Measurements from ENCODE around the gene LRRTM3.

The LRRTM3 gene

DNA sequence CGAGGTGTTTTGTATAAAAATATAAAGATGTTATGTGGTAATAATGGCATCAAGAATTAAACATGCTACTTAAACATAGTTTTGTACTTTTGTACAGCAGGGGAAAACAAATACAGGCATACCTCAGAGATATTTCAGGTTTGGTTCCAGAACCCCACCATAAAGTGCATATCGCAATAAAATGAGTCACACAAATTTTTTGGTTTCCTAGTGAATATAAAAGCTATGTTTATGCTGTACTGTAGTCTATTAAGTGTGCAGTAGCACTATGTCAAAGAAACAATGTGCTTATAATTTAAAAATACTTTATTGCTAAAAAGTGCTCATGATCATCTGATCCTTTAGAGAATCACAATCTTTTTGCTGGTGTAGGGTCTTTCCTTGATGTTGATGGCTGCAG is 17.8 kb downstream of the LRRTM3 start:
- TF ChIP-seq, protein P1, sequence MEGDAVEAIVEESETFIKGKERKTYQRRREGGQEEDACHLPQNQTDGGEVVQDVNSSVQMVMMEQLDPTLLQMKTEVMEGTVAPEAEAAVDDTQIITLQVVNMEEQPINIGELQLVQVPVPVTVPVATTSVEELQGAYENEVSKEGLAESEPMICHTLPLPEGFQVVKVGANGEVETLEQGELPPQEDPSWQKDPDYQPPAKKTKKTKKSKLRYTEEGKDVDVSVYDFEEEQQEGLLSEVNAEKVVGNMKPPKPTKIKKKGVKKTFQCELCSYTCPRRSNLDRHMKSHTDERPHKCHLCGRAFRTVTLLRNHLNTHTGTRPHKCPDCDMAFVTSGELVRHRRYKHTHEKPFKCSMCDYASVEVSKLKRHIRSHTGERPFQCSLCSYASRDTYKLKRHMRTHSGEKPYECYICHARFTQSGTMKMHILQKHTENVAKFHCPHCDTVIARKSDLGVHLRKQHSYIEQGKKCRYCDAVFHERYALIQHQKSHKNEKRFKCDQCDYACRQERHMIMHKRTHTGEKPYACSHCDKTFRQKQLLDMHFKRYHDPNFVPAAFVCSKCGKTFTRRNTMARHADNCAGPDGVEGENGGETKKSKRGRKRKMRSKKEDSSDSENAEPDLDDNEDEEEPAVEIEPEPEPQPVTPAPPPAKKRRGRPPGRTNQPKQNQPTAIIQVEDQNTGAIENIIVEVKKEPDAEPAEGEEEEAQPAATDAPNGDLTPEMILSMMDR (IDR thresholded peaks at IDR 0.05; ENCODE audit: low read depth, low read length) = no peak
- H3K4me3 ChIP-seq (replicated peaks in 1 of 2; ENCODE audit: low read depth in 2 of 2, low read length in 2 of 2) = no peak overlapping the region
- DNase-seq (ENCODE audit: low read depth in 2 of 2) = no peak

DNA sequence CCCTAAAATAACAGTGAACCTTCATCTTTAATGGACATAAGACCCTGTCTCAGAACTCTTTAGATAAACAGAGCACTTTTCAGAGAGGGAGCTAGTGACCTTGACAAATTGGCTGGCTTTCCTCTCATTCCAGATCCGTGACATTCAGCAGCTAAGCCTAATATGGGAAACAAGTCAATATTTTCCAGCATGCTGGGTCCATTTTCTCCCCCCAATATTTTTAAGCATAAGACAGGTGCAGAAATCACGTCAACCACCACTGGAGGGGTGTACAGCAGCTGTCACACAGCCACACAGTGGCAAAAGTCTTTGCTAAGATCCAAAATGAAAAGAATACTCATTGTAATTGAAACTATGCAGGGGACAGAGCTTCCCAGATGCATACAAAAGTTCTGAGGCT is 26.1 kb downstream of the LRRTM3 start:
- H3K4me3 ChIP-seq (replicated peaks in 1 of 2; ENCODE audit: low read depth in 2 of 2, low read length in 2 of 2) = no peak overlapping the region
- TF ChIP-seq, protein P1 (IDR thresholded peaks at IDR 0.05; ENCODE audit: low read depth, low read length) = no peak
- no peak for DNase-seq (ENCODE audit: low read depth in 2 of 2)

DNA sequence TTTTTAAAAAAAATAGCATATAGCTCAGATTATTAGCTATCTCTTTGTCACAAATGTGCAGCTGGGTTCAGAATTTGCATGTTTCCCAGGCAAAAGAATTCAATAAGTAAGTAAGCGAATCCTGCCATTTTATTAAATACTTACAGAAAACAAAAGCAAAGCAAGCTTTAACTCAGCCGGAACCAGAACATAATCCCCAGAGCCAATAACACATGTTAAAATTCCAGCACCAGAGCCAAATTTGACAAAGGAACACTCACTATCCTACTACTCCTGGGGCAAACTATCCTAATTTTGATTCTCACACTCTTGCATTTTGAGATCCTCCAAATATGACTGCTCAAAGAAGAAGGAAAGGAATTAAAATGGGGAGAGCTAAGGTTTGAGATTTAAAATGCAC is 32.6 kb downstream of the LRRTM3 start:
- TF ChIP-seq, protein P1 (IDR thresholded peaks at IDR 0.05; ENCODE audit: low read depth, low read length) = no peak
- no peak overlapping the region for H3K4me3 ChIP-seq (replicated peaks in 1 of 2; ENCODE audit: low read depth in 2 of 2, low read length in 2 of 2)
- DNase-seq (ENCODE audit: low read depth in 2 of 2) = no peak

DNA sequence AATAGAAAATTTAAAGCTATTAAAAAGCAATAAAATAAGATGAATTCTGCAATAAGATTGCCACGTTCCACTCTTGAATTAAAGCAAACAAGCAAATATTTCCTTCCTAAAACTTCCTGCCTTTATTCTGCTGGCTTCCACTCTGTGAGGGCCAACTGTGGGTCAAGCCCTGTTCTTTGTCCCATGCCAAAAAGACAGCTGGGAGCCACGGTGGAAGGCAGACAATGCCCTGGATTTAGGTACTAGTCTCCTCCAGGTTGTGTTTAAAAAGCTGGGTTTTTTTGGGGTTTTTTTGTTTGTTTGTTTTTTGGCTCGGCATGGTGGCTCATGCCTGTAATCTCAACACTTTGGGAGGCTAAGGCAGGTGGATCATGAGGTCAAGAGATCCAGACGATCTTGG is 39.1 kb downstream of the LRRTM3 start:
- H3K4me3 ChIP-seq (replicated peaks in 1 of 2; ENCODE audit: low read depth in 2 of 2, low read length in 2 of 2) = no peak overlapping the region
- DNase-seq (ENCODE audit: low read depth in 2 of 2) = no peak
- TF ChIP-seq, protein P1 (IDR thresholded peaks at IDR 0.05; ENCODE audit: low read depth, low read length) = no peak

DNA sequence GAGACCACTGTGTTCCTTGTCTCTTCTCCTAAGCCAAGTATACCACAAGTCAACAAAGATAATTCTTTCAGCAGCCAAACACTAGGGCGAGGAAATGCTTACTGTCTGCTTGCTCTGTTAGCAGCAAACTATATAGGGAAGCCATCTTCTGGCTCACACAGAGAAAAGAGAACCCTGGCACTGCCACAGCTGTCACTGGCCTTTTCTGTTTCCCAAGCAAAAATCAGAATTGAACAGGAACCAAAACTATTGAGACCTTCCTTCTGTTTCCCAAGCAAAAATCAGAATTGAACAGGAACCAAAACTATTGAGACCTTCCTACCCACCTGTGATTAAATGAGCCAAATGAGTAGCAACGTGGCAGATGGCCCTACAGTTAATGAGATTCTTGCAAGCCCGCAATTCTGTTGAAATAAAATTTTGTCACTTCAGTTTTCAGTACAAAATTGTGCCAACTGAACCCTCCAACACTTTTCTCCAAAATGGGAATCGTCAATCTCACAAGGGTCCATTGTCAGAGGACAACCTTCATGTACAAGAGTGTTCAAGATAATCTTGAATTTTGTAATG is 54.5 kb downstream of the LRRTM3 start:
- DNase-seq (ENCODE audit: low read depth in 2 of 2) = no peak
- TF ChIP-seq, protein P1 (IDR thresholded peaks at IDR 0.05; ENCODE audit: low read depth, low read length) = no peak

DNA sequence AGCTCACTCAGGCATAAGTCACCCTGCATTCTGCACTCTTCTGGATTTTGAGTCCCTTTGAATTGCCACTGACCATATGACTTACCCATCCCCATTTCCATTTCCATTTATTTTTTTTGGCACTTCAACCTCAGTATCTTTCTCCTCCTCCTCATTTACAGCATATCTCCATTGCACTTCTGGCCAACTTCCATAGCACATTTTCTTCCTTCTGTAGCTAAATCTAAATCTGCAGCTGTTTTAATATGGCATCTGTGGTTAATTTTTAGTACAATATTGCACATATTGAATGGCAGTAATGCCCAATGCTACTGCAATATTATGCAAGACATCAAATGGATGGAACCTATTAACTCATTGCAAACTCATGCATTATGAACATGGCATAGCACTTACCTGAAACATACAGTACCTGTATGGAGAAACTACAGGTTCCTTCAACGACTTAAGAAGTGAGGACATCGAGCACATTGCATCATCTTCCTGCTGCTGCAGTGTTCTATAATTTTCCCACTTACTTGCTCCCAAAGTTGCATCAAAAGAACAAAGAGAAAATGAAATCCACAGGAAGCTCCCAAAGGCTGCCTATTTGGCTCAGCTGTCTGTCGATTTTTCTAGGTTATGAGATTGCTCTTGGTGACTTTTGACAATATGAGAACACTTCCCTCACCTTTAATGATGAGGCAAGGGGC is 55.7 kb downstream of the LRRTM3 start:
- TF ChIP-seq, protein P1 (IDR thresholded peaks at IDR 0.05; ENCODE audit: low read depth, low read length) = no peak
- DNase-seq (ENCODE audit: low read depth in 2 of 2) = no peak
- no peak overlapping the region for H3K4me3 ChIP-seq (replicated peaks in 1 of 2; ENCODE audit: low read depth in 2 of 2, low read length in 2 of 2)

More for the DNA sequence above, 54.5 kb downstream of the LRRTM3 start:
- no peak overlapping the region for H3K4me3 ChIP-seq (replicated peaks in 1 of 2; ENCODE audit: low read depth in 2 of 2, low read length in 2 of 2)

Measured in cardiac fibroblast (primary cell).